OCI-LY3 (cell line): ENCODE measurements around the gene PIK3C2G.

Source experiments
- CTCF ChIP-seq: fragments of 200-600, 300-600 bp; sonication (generic); IDR thresholded peaks from 2 replicates; pipeline ENCODE4 v1.5.1; 2014; ENCODE audit warnings: antibody characterized with exemption, low read length, low read depth
- EZH2phosphoT487 ChIP-seq: fragments of 200-600 bp; shearing (Covaris generic); IDR thresholded peaks from 2 replicates; pipeline ENCODE4 v1.6.1; 2018; ENCODE audit warnings: antibody characterized with exemption, mixed run types, low read depth

- TF ChIP-seq CTCF (no peak), EZH2phosphoT487 (no peak)
These were observed 65.7 kb downstream of the PIK3C2G start for GRCh38 chr12:18327036-18327435.
